Thyroid gland (tissue), 4 donors: Measurements from ENCODE around the gene CACHD1. TPM values are rescaled to one million over a fixed set of nuclear protein-coding genes. Genes with fewer than 3 reads are reported as not detected.

ENCODE experiments used
- DNase-seq, 2 donors: peaks; one replicate each; pipeline ENCODE4 v3.0.0-alpha.2; 2019
- H3K27ac ChIP-seq, 3 donors: fragments of 200-600 bp; sonication (generic); 1 replicate in 2 of 3; 2 replicates in 1 of 3; pipeline ENCODE4 v1.5.1; 2016 to 2019; ENCODE audit warnings: mild to moderate bottlenecking in 1 of 3, moderate library complexity in 1 of 3
- H3K27me3 ChIP-seq: fragments of 200-600 bp; sonication (generic); one replicate; pipeline ENCODE4 v1.5.1; 2019
- H3K36me3 ChIP-seq, 2 donors: fragments of 200-600 bp; sonication (generic); one replicate each; pipeline ENCODE4 v1.5.1; 2016 to 2019
- H3K4me1 ChIP-seq, 2 donors: fragments of 200-600 bp; sonication (generic); one replicate each; pipeline ENCODE4 v1.5.1; 2017 to 2019
- H3K4me3 ChIP-seq, 3 donors: fragments of 200-600 bp; sonication (generic); replicated peaks in 1 of 3; 1 replicate in 2 of 3; 2 replicates in 1 of 3; pipeline ENCODE4 v1.5.1; 2016; ENCODE audit warnings: mild to moderate bottlenecking in 1 of 3
- H3K9me3 ChIP-seq: fragments of 200-600 bp; sonication (generic); one replicate; pipeline ENCODE4 v1.5.1; 2017
- POLR2A ChIP-seq, 2 donors: fragments of 450-650 bp; IDR thresholded peaks; one replicate each; pipeline ENCODE4 v1.6.1; 2017; ENCODE audit warnings: antibody characterized with exemption in 2 of 2, mild to moderate bottlenecking in 2 of 2, moderate library complexity in 1 of 2
- WGBS, 2 donors: methylation state at CpG; one replicate each; pipeline ENCODE4 v1.1.5; 2017; 5-methylcytosine and 5-hydroxymethylcytosine counted together
- intact Hi-C: fragments of 100-400 bp; cut with DNase I; formaldehyde crosslinking; loops from one replicate; pipeline ENCODE4 v1.15.1; 2023
- total RNA-seq, 4 donors: library from RNA; depleted of rRNA; stranded (reverse); fragments of >200 nt; gene quantifications; one replicate each; pipeline ENCODE4 v1.2.3, GENCODE V29; 2016
- TF ChIP-seq, protein P1 (sequence below), 6 experiments: fragments of 200-600 bp in 3 of 6; fragments of 450-650 bp in 3 of 6; sonication (generic) in 3 of 6; IDR thresholded peaks; one replicate each; pipeline ENCODE4 v1.5.1; 2016 to 2019; ENCODE audit warnings: antibody characterized with exemption in 6 of 6, mild to moderate bottlenecking in 2 of 6, inconsistent platforms in 1 of 6, moderate library complexity in 1 of 6

The CACHD1 gene
- total RNA-seq, 4 donors from 2014 or later: 12.9 to 25.1 (median 17.0) TPM

DNA sequence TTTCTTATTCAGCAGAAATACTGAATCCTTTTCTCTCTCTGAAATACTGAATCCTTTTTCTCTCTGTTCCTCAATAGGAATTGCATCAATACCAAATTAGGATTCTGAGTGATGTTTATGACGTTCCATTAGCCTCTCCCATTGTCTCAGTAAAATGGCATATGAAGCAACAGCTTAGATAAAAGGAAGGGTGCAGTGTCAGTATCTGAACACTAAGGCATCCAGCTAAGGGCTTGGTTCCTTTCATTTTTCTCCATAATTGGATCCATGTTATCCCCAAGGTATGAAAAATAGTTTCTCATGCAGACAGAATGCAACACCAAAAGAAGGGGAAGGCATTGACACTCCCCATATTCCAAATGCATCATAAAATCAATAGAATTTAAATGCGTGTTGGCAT is 213.5 kb downstream of the CACHD1 start:
- Histone ChIP-seq H3K36me3 (peaks cover 8 to 10% of the 10 kb centered on the region in 2 donors), H3K4me1 (peaks cover 0 to 4% of the 10 kb centered on the region in 2 donors), H3K27ac (no peak overlapping the region), H3K4me3 (no peak overlapping the region), H3K9me3 (no peaks in the 10 kb centered on the region), H3K27me3 (no peaks in the 10 kb centered on the region)
- intact Hi-C loops: no loop called here
- WGBS, 2 donors: 91 to 93% methylated on average over 2 of the region's 2 CpGs
- TF ChIP-seq POLR2A (IDR thresholded peaks at IDR 0.05): no peak
- TF ChIP-seq, protein P1, sequence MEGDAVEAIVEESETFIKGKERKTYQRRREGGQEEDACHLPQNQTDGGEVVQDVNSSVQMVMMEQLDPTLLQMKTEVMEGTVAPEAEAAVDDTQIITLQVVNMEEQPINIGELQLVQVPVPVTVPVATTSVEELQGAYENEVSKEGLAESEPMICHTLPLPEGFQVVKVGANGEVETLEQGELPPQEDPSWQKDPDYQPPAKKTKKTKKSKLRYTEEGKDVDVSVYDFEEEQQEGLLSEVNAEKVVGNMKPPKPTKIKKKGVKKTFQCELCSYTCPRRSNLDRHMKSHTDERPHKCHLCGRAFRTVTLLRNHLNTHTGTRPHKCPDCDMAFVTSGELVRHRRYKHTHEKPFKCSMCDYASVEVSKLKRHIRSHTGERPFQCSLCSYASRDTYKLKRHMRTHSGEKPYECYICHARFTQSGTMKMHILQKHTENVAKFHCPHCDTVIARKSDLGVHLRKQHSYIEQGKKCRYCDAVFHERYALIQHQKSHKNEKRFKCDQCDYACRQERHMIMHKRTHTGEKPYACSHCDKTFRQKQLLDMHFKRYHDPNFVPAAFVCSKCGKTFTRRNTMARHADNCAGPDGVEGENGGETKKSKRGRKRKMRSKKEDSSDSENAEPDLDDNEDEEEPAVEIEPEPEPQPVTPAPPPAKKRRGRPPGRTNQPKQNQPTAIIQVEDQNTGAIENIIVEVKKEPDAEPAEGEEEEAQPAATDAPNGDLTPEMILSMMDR (IDR thresholded peaks at IDR 0.05): no peak
- DNase-seq: no peak

DNA sequence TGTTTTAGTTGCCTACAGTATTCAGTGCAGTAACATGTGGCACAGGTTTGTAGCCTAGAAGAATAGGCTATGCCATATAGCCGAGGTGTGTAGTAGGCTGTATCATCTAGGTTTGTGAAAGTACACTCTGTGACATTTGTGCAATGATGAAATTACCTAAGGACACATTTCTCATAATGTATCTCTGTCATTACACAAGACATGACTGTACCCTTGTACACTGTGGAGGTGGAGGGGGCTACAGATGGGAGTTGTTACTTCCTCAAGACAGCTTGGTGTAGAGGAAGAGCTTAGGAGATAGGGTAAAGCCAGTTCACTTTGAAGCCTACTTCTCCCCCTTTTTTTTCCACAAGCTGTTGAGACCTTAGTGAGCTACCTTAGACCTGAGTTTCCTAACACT is 215.3 kb downstream of the CACHD1 start:
- no peak for DNase-seq
- no peak for TF ChIP-seq POLR2A (IDR thresholded peaks at IDR 0.05)
- TF ChIP-seq, protein P1 (IDR thresholded peaks at IDR 0.05): no peak
- Histone ChIP-seq H3K36me3 (peaks cover 8 to 10% of the 10 kb centered on the region in 2 donors), H3K27me3 (no peaks in the 10 kb centered on the region), H3K9me3 (no peaks in the 10 kb centered on the region), H3K4me3 (no peak overlapping the region), H3K27ac (no peak overlapping the region), H3K4me1 (no peaks in the 10 kb centered on the region)
- intact Hi-C loops: loop anchor here (5.0 kb wide), 1 partner anchor 137 kb away; no protein-coding TSS in a partner anchor
- 88 to 96% methylated on average over 1 of the region's 1 CpG for WGBS, 2 donors

DNA sequence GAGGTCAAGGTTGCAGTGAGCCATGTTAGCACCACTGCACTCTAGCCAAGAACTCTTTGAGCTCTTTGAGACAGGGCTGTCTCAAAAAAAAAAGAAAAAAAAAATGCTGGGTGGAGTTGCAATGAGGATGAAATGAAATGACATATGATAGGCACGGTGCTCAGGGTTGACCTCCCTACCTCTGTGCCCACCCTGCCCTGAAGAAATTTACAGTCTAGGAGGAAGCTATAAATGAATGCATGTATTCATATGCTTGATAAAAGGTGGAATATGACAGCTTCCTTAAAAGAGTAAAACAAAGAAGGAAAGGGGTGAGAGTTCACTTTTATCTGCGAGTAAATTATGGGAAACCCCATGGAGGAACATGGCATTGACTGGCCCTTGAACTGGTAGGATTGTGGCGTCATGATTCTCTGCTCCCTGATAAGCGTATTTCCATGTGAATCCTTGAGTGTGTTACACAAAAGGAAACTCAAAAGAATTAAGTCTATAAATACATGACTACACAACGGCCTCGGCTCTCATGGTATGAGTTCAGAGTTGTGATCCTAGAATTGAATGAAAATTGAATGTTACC is 215.9 kb downstream of the CACHD1 start:
- Histone ChIP-seq H3K4me1 (no peaks in the 10 kb centered on the region), H3K4me3 (no peak overlapping the region), H3K36me3 (peaks cover 8 to 10% of the 10 kb centered on the region in 2 donors), H3K27ac (no peak overlapping the region), H3K9me3 (no peaks in the 10 kb centered on the region), H3K27me3 (no peaks in the 10 kb centered on the region)
- DNase-seq: no peak
- TF ChIP-seq, protein P1 (IDR thresholded peaks at IDR 0.05): no peak
- TF ChIP-seq POLR2A (IDR thresholded peaks at IDR 0.05): no peak
- intact Hi-C loops: loop anchor here (5.0 kb wide), 1 partner anchor 136 kb away; no protein-coding TSS in a partner anchor
- WGBS, 2 donors: 93 to 94% methylated on average over 6 of the region's 6 CpGs

DNA sequence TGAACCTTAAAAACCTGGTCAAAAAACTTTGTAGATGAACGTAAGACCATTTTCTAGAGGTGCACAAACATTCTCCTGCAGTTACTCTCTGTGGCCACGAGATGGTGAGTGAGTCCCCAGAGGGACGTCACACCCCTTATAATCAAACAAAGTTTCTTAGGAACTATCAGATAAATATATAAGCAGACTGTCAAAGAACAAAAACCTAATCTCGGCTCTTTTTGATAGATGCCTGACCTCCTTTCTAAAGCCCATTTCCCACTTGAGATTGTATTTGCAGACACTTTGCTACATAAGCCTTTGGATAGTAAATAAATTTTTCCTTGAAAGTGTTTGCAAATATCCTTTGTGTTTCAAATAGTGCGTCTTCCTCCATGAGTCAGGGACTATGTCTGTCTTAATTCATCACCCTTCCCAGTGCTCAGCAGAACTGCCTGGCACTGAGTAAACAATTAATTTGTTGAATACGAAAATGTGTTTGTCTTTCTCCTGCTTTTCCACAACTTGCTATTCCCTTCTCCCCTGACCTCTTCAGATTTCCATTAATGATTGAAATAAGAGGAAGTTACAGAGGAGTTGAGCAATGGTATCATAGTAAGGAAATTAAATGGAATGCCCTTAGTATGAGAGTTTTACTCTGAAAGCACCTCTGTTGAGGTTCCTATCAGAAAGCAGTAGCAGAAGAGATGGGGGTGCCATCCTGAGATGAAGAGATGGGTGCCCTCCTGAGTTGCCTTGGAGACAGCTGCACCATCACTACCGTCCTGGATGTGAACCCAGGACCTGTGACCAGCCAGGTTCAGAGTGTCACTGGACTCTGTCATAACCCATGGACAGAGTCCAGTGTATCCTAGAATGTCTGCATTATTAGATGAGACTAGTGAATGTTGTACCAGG is 217.1 kb downstream of the CACHD1 start:
- no peak overlapping the region for H3K27ac ChIP-seq
- DNase-seq: peak; percentile 23 to 26

More for the DNA sequence above, 217.1 kb downstream of the CACHD1 start:
- no peak for TF ChIP-seq POLR2A (IDR thresholded peaks at IDR 0.05)
- TF ChIP-seq, protein P1 (IDR thresholded peaks at IDR 0.05): peak; percentile 60 to 83 (median 74)
- no peak overlapping the region for H3K4me3 ChIP-seq
- intact Hi-C loops: loop anchor here (5.0 kb wide), 1 partner anchor 135 kb away; no protein-coding TSS in a partner anchor
- no peaks in the 10 kb centered on the region for H3K9me3 ChIP-seq
- no peaks in the 10 kb centered on the region for H3K27me3 ChIP-seq
- peaks cover 5 to 16% of the 10 kb centered on the region in 2 donors for H3K36me3 ChIP-seq
- WGBS, 2 donors: 44 to 45% methylated on average over 7 of the region's 7 CpGs
- no peaks in the 10 kb centered on the region for H3K4me1 ChIP-seq
